Stimulated activated CD8-positive, alpha-beta memory T cell treated with anti-CD3 and anti-CD28 coated beads, Interleukin-12 subunit alpha, Interleukin-12 subunit beta, amount 100 ng/mL, for 24 hours (primary cell): ENCODE results near the gene PPARG.
"Not testable (repeated sequence)": the region's sequence is repeated elsewhere in the genome, so short reads cannot be mapped to it uniquely, and the experiment has no call there.

ENCODE experiments used
- DNase-seq: peaks from one replicate; pipeline ENCODE4 v3.0.0-alpha.2; 2020; ENCODE audit errors: extremely low read depth

The PPARG gene

GRCh38 chr3:12288182-12289129 lies at the start of gene PPARG:
TSS of gene PPARG (plus strand) at chr3:12289070. CDS start at chr3:12379712, 90,642 bp downstream.
- no peak for DNase-seq

GRCh38 chr3:12239301-12239700 lies 49.6 kb upstream of the PPARG start:
- no peak for DNase-seq

GRCh38 chr3:12242772-12243171 lies 46.1 kb upstream of the PPARG start:
- no peak for DNase-seq

DNA sequence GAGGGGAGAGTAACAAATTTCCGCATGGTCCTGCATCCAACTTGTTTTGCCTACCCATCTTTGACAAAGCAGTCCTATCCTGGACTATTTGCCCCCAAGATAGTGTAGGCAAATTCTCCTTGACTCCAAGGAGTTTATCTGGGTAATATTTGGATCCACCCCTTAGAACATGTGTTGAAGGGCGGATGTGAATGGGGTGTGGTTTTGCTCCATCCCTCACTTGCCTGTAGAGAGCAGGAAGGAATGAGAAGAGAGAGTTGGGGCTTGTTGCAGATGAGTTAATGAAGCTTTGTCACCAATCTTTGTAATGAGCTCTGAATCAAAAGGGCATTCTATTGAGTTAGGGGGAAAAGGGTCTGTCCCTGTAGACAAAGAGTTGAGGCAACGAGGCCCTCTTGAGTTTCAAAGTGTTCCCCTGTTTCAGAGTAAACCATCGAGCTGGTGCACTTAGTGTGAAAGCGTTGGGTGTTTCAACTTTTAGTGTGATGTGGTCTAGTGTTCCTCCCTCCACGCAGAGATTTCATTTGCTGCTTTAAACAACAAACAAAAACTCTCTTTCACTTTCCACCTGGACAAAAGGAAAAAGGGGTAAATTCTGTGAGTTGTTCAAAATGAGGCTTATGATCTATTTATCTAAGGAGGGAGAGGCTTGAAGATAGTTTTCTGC lies 42.2 kb upstream of the PPARG start:
- no peak for DNase-seq

DNA sequence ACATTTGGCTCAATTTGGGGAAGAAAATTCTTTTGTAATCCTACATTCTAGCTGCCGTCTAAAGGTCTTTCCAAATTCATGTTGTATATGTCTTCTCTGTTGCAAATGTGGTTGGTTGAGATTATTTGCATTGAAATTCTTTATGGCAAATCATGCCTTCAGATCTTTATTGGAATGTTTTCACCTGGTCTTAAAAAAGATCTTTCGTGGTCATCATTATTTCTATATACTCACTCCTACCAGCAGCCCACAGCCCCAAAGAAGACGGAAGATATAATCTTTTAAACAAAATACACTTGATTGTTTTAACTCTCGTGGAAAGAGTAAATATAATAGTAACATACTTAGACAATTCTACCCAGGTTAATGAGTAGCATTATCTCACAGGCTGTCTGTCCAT lies 41.5 kb upstream of the PPARG start:
- no peak for DNase-seq

DNA sequence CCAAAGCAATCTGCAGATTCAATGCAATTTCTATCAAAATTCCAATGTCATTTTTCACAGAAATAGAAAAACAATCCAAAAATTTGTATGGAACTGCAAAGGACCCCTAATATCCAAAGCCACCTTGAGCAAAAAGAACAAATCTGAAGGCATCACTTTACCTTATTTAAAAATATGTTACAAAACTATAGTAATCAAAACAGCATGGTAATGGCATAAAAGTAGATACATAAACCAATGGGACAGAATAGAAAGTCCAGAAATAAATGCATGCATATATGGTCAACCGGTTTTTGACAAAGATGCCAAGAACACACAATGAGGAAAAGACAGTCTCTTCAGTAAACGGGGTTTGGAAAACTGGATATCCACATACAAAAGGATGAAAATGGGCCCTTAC lies 39.4 kb upstream of the PPARG start:
- no peak for DNase-seq

DNA sequence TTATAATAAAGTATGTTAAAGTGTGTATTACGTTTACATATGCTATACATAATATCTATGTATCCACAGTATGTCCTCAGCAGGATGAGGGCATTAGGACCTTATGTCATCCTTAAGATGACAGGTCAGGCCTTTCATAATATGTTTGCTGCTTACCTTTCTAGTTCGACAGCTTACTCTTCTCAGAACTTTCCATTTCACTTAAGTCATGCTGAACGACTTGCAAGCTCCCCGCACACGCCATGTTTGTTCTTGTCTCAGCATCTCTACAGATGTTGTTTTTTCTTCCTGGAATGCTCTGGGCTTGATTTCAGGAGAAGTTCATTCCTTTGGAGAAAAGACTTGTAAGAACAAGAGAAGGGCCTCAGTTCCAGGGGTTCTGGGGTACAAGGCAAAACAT lies 36.0 kb upstream of the PPARG start:
- no peak for DNase-seq

GRCh38 chr3:12253516-12254343 lies 35.1 kb upstream of the PPARG start:
- DNase-seq = no peak

DNA sequence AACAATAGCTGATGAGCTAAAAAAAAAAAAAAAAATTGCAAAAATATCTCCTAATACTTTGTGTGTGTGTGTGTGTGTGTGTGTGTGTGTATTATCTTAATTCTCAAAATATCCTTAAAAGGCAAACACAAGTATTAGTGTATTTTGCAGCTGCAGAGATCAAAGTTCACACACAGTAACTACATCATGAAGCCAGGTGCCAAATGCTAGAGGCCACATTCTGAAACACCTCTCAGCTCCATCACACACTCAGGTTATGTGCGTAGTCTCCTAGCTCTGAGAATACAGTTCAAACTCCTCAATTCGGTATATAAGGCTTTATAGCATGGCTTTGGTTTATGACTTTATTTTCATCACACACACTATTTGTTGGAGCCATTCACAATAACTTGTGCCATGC lies 33.5 kb upstream of the PPARG start:
- DNase-seq = no peak

GRCh38 chr3:12258911-12259310 lies 30.0 kb upstream of the PPARG start:
- no peak for DNase-seq

- DNase-seq = not testable (repeated sequence)
Measured at GRCh38 chr3:12262173-12262572, 26.7 kb upstream of the PPARG start.

DNA sequence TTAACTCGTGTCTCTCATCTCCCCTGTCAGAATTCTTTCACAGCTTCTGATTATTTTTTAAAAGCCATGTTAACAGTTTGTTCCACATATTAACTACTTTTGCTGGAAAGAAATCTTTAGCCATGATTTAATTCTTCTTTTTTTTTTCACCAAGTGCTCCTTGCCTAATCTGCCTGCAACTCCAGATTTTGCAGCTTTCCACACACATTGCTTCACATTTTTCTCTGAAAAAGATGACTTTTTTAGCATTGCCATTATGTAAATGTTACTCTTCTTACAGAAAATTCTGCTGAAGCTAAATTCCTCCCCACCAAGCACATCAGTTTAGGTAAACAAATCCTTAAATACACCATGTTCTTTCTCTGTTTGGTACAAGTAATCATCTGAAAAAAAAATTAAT lies 23.4 kb upstream of the PPARG start:
- DNase-seq = no peak

GRCh38 chr3:12266038-12266437 lies 22.8 kb upstream of the PPARG start:
- no peak for DNase-seq

GRCh38 chr3:12267376-12268030 lies 21.4 kb upstream of the PPARG start:
- DNase-seq = no peak

DNA sequence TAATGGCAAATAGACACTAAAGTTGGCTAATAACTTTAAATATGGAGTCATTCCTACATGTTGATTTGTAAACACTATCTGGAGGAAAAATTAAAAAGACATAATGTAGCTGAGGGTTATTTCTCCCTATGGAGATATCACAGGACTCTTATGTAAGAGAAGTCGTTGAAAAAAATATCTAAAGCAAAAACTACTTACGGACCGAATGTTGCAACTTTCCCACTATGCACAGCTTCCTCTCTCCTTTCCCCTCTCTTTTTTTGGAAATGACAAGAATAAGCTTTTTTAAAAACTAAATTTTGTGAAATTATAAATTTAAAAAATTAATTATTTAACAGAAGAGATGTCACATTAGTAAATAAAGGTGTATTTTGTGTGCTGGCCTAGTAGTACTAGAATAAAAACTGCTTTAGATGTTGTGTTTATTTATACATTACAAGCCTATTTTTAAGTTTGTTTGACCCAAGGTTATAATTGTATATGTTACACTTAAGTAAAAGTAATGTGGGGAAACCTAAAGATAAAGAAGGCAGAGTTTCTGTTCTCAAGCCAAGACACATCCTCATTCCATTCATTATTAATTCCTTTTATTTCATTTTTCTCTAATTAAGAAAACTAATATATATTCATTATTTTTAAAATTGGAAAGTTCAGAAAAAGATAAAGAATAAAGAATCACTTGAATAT lies 20.7 kb upstream of the PPARG start:
- DNase-seq = no peak

GRCh38 chr3:12270976-12271375 lies 17.9 kb upstream of the PPARG start:
- DNase-seq = no peak

- DNase-seq = no peak
Measured at GRCh38 chr3:12273045-12273695, 15.7 kb upstream of the PPARG start.

- DNase-seq = no peak
Measured at GRCh38 chr3:12275974-12276650, 12.8 kb upstream of the PPARG start.

GRCh38 chr3:12276827-12277226 lies 12.0 kb upstream of the PPARG start:
- DNase-seq = not testable (repeated sequence)

DNA sequence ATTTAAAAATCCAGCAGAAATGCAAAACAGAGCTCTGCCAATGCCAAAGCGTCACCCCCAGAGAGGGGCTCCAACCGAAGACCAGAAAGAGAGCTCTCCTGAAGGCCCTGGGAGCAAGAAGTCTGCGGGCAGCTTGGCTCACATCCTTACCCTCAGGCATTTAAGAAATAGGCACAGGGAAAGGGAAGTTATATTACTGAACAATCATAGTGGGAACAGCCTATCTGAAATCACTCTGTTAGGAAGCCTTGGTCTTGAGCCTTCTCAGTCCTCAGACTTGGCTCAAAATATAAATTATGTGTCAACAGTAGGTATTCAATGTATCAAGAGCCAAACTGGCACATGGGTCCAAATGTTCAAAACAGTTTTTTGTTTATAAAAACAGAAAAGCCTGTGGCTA lies 10.3 kb upstream of the PPARG start:
- DNase-seq = no peak
